Transverse colon (tissue), 4 donors: ENCODE measurements around the gene ST8SIA1.

Experiments
- CTCF ChIP-seq, 5 experiments: fragments of 200-600 bp in 3 of 5; fragments of 450-650 bp in 2 of 5; sonication (generic) in 3 of 5; IDR thresholded peaks; 1 replicate in 2 of 5; 2 replicates in 3 of 5; pipeline ENCODE4 v1.5.1; 2016 to 2017; ENCODE audit warnings: antibody characterized with exemption in 5 of 5, inconsistent platforms in 3 of 5, mild to moderate bottlenecking in 2 of 5, moderate library complexity in 1 of 5
- POLR2A ChIP-seq: fragments of 450-650 bp; IDR thresholded peaks from one replicate; pipeline ENCODE4 v1.6.1; 2016; ENCODE audit warnings: antibody characterized with exemption, mild to moderate bottlenecking, moderate library complexity
- POLR2AphosphoS5 ChIP-seq, 3 donors: sonication (generic); formaldehyde crosslinking; IDR thresholded peaks; one replicate each; pipeline ENCODE4 v1.6.1; 2016; ENCODE audit warnings: antibody characterized with exemption in 3 of 3

GRCh38 chr12:22202847-22203246, 131.7 kb downstream of the ST8SIA1 start:
- TF ChIP-seq CTCF (IDR thresholded peaks at IDR 0.05), result no peak
- no peak for TF ChIP-seq POLR2A
- TF ChIP-seq POLR2AphosphoS5 (IDR thresholded peaks at IDR 0.05), result no peak
